ENCODE measurements around the gene SMIM44.
A peak's percentile ranks its signal among the peaks of the same experiment; 100 is the strongest.
"Not testable (repeated sequence)": the region's sequence is repeated elsewhere in the genome, so short reads cannot be mapped to it uniquely, and the experiment has no call there.

SMIM44 gene

GRCh38 chr19:3516675-3517207 is 33.5 kb upstream of the SMIM44 start:
- no peak for DNase-seq

GRCh38 chr19:3515891-3516422 is 32.7 kb upstream of the SMIM44 start:
- no peak for DNase-seq

GRCh38 chr19:3514930-3515329 is 31.7 kb upstream of the SMIM44 start:
- DNase-seq, result no peak

- no peak for DNase-seq
Observed at GRCh38 chr19:3513229-3514140, 30.2 kb upstream of the SMIM44 start.

- DNase-seq, result no peak
Observed at GRCh38 chr19:3512562-3513228, 29.5 kb upstream of the SMIM44 start.

- DNase-seq, result no peak
Observed at GRCh38 chr19:3511506-3512251, 28.4 kb upstream of the SMIM44 start.

GRCh38 chr19:3510727-3511126 is 27.5 kb upstream of the SMIM44 start:
- DNase-seq, result no peak

- DNase-seq, result no peak
Observed at GRCh38 chr19:3509566-3509989, 26.3 kb upstream of the SMIM44 start.

- DNase-seq, result no peak
Observed at GRCh38 chr19:3508771-3509535, 25.7 kb upstream of the SMIM44 start.

GRCh38 chr19:3508121-3508661 is 24.9 kb upstream of the SMIM44 start:
- DNase-seq, result not testable (repeated sequence)

GRCh38 chr19:3507371-3508120 is 24.3 kb upstream of the SMIM44 start:
- DNase-seq, result no peak

GRCh38 chr19:3506384-3507340 is 23.4 kb upstream of the SMIM44 start:
- DNase-seq, result peak; percentile 2 to 5

- DNase-seq, result peak; percentile 93 to 95
Observed at GRCh38 chr19:3505598-3506383, 22.6 kb upstream of the SMIM44 start, which contains the start of gene FZR1. Gene FZR1 (plus strand): TSS chr19:3506311. CDS start chr19:3522990, 16,679 bp downstream.

GRCh38 chr19:3504735-3505134 is 21.5 kb upstream of the SMIM44 start:
- DNase-seq, result no peak

- DNase-seq, result no peak
Observed at GRCh38 chr19:3503036-3503572, 19.9 kb upstream of the SMIM44 start.

- no peak for DNase-seq
Observed at GRCh38 chr19:3501780-3502179, 18.5 kb upstream of the SMIM44 start.

- DNase-seq, result peak; percentile 97
Observed at GRCh38 chr19:3500429-3501101, 17.3 kb upstream of the SMIM44 start, which contains the start of gene DOHH. Gene DOHH (minus strand): TSS chr19:3500674. CDS start chr19:3496814, 3,860 bp downstream.

All from Kasumi-1 (cell line).